Myocyte (in vitro differentiated cells): ENCODE measurements around the gene SLC38A1. TPM values are rescaled to one million over a fixed set of nuclear protein-coding genes. Genes with fewer than 3 reads are reported as not detected.
"Not testable (repeated sequence)": the region's sequence is repeated elsewhere in the genome, so short reads cannot be mapped to it uniquely, and the experiment has no call there.

Experiments
- DNase-seq: peaks from one replicate; pipeline ENCODE4 v3.0.0-alpha.2; 2012; ENCODE audit warnings: low read depth
- total RNA-seq: library from RNA; depleted of rRNA; stranded (reverse); fragments of >200 nt; gene quantifications from 2 replicates; pipeline ENCODE4 v1.2.3, GENCODE V29; 2014

Gene SLC38A1
- total RNA-seq, 1 donor from 2014 or later, result 132 TPM

DNA sequence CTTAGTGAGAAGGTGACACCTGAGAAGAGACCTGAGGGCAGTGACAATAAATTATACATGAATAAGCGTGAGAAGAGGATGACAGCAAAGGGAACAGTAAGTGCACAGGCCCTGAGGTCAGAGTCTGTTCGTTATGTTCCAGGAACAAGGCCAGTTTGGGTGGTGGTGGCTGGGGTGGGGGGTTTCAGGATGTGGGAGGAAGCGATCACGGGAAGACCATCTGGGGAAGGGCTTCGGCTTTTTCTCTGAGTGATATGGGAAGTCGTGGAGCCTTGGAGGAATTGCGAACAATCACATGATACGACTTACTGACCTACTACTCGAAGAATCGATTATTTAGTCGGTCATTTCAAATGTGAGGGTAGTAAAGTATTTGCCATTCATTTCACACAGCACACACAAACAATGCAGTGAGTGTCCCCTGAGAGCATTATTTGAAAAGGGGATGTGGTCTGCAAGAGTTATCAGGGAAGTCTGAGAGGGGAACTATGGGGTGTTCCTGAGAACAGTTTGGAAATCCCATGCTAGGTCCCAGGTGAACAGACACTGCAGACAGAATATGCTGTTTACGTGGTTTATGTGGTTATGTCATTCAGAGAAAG is 94.7 kb downstream of the SLC38A1 start:
- DNase-seq, result no peak

DNA sequence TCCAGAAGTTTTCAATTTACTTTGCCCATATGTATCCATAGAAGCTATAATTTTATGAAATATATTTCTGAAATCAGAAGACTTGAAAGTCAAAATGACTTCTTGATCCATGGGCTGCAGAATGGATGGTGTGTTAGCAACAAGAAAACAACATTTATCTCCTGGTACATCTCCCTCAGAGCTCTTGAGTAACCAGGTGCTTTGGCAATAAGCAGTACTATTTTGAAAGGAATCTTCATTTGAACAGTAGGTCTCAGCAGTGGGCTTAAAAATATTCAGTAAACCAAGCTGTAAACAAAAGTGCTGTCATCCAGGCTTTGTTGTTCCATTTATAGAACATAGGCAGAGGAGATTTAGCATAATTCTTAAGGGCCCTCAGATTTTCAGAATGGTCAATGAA is 100.4 kb downstream of the SLC38A1 start:
- DNase-seq, result no peak

DNA sequence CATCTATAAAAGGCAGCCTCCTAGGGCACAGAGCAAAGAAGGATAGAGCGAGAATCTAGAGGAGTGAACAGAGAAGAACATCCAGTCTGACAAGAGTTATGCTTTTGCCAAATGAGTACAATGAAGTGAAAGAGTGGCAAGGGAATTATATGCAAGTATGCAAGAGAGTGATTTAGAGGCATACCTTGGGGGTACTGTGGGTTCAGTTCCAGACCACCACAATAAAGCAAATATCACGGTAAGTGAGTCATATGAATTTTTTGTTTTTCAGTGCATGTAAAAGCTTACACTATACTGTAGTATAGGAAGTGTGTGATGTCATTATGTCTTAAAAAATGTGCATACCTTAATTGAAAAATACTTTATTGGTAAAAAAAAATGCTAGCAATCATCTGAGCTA is 101.4 kb downstream of the SLC38A1 start:
- DNase-seq, result no peak

DNA sequence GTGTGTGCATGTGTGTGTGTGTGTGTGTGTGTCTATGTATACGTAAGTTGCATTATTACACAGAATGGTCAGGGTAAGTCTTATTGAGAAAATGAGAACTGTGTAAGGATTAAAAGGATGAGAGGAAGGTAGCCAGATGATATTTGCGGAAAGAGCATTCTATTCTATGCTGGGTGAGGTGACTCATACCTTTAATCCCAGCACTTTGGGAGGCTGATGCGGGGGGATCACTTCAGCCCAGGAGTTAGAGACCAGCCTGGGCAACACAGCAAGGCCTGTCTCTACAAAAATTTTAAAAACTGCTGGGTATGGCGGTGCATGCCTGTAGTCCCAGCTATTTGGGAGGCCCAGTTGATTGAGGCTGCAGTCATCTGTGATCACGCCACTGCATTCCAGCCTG is 103.7 kb downstream of the SLC38A1 start:
- DNase-seq, result no peak

DNA sequence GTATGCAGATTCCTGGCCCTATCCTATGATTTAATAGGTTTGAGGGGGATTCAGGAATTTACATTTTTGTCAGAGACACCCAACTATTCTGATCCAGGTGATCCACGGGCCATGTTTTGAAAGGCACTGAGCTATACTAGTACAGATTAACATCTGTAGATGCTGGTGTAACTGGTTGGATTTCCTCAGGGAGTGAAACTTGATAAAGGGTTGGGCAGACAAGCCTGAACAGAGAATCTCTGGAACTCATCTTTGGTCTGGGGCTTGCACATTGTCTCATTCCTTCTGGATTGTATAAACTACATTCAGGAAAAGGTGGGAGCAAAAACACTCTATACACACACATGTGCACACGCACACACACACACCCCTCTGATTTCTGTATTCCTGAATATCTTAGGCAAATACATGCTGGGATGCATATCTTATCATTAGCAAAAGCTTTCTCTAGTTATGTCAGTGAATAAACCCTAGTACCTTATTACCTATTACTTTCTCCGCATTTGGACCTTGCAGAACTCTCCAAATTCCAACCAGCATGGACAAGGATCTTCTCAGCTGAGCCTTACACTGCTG is 104.6 kb downstream of the SLC38A1 start:
- DNase-seq, result peak; percentile 64

DNA sequence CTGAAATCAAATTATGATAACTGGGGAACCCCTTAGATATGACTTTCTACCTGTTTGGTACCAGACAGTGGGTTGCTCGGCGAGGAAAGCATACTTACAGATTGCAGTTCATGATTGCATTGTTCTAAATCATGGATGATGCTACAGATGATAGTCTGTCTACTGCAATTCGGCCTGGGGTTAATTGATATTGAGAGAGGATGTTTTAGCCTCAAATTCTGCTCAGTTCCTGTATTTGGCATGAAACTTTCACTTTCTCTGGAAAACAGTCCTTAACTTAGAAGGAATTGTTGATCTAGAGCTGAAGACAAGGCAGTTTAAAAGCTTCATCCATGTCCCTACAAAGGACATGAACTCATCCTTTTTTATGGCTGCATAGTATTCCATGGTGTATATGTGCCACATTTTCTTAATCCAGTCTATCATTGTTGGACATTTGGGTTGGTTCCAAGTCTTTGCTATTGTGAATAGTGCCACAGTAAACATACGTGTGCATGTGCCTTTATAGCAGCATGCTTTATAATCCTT is 106.2 kb downstream of the SLC38A1 start:
- DNase-seq, result not testable (repeated sequence)

DNA sequence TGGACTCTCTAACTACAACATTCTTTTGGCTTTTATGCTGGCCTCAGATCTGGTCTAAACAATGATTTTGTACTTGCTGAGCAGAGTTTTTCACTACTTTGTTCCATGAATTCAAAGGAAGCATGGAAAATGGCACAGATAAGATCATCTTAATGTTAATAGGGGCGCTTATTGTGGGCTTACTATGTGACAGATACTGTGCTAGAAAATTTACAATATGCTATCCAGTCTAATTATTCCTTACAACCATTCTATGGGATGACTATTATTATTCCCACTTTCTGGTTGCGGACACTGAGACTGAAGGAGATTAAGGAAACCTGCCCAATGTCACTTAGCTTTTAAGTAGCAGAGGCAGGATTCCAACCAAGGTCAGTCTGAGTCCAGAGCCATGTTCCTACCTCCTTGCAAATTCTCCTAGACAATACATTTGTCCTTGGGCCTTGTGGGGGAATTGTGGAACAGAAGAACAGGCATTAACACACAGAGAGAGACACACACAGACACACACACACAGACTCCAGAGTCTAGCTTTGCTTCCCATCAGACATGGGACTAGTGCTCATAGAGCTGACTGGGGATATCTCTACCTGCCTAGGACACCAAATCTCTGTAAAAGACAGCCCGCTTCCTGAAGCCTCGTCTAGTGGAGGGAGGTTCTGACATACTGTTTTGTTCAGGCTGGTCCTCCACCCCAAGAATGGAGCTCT is 107.7 kb downstream of the SLC38A1 start:
- DNase-seq, result no peak

DNA sequence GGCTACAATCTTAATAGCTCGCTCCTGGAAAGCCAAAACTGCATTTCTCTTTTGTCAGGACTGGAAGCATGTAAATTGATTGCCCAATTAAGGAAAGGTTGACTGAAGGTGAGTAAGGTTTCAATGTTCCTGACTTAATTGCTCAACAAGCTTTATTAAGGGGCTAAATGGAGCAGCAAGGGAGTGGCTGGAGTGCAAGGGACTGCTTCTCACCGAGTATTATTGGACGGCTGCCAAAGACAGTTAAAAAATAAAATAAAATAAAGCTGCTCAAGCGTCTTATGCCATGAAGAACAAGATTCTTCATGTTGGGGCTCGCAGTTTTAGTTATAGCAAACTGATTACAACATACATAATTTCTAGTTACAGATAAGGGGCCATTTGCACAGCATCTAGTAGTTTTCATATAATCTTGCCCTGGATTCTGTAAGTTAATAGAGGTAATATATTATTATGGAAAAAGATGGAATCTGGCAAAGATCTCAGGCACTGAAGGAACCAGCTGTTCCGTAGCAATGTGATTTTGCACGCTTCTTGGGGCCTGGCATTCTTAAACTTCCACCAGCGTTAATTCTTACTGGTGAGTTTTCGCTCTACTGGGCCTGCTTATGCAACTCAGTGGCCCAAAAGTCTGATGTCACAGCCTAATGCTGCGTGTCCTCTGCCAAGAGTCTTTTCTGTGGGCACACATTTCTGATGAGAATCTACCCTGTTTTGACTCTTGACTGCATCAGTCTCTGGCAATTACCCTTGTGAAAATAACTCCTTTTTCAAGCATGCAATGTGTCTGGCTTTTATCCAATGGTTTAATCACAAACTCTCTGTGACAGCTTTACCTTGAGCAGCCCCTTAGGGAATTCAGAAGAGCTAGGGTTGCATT is 108.5 kb downstream of the SLC38A1 start:
- DNase-seq, result peak; percentile 87

DNA sequence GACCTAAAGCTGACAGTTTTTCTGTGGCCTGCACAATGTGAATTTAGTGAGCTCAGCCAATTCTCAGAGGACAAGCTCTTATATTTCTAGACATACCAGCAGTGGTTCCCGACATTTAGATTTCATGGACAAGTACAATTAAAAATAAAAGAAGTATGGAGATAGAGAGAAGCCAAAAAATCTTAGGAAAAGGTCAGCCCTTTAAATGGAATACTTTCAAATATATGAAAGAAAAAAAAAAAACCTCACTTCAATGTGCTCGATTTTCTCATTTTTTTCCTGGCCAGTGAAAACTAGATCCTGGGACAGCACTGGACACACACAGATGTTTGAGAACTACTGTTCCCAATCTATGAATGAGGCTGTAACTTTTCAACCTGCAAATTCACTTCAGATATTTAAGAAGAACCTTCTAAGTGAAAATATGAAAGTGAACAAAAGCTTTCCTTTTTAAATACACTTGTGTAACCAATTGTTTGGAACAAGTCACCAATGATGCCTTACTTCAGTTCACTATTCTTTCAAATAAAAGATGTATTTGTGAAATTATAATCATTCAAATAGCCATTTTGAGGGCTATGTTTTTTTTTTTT is 109.4 kb downstream of the SLC38A1 start:
- DNase-seq, result peak; percentile 15

DNA sequence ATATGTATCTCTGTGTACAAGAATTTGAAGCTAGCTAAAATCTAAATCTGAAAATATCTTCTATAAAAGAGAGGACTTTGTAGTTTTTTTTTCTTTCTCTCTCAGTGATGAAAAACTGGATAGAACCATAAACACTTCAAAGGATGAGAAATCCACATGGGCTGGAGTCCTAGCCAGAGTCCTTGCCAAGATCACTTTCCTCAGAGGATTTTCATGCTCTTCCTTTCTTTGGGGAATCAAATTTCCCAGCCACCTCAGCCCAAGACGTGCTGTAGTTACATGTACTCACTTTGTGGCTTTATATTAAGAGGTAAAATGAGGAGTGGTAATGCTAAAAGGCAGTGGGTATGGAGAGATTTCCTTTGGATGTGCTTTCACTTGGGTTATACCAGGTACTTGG is 110.3 kb downstream of the SLC38A1 start:
- DNase-seq, result peak; percentile 22

DNA sequence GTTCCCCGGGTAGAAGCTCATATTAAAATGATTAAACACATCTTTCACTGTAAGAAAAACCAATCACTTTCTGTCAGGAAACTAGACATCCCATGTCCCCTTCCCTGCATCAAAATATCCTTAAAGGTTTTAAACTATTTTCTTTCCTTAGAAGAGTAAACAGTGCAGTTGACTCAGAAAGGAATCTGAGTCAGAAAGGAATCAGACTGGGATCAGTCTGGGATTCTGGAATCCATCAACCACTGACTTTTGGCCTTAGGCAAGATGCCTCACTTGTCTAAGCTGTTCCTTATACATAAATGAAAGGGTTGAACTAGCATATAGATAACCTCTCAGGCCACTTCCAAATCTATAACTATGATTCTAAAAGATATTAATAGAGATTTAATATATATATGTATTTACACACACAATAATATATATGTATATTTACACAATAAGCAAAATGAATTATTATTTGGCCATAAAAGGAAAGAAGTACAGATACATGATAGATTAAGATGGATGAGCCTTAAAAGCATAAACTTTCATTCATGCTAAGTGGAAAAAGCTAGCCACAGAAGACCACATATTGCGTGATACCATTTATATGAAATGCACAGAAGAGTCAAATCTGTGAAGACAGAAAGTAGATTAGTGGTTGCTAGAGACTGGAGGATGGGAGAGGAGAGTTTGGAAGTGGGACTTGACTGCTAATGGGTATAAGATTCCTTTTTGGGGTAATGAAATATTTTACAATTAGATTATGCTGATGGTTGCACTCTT is 114.4 kb downstream of the SLC38A1 start:
- DNase-seq, result peak; percentile 36

DNA sequence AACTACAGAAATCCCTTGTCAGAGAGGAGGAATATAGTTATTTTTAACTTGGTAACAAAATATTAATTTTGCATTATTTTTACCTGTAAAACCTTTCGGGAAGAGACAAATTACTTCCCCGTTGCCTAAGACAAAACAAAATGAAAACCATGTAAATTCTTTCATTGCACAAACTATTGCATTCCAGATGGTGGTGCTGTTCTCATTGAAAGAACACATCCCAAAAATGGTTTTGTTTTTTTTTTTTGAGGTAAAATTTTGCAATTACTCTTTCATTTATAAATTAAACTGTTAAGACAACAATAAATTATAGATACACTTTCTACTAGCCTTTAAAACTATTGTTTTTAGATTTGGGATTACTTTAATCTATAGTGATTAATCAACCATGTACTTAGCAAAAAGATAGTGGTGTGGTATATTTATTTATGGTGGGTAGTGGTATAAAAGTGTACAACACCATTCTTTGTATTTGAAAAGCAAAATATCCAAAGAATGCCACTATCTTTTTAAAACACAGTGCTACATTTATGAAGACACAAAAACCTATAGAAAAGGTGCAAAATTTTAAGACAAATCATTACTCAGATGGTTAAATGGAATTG is 115.5 kb downstream of the SLC38A1 start:
- peak; percentile 43 for DNase-seq

DNA sequence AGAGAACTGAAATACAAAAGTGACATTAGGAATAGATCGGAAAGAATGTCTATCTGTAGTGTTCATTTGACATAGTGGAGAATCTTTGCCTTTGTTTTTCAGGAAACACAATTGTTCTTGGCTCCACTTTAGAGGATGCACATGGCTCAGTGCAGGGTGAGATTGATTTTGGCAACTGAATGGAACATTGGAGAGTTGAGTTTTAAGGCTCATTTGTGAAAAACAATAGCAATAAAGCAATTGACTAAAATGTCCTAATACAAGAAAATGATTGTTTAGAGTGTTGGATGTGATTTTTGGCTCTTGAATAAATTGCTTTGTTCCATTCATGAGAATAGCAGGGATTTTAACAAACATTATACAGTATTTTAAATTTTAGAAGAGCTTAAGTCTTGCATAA is 116.4 kb downstream of the SLC38A1 start:
- DNase-seq, result no peak

DNA sequence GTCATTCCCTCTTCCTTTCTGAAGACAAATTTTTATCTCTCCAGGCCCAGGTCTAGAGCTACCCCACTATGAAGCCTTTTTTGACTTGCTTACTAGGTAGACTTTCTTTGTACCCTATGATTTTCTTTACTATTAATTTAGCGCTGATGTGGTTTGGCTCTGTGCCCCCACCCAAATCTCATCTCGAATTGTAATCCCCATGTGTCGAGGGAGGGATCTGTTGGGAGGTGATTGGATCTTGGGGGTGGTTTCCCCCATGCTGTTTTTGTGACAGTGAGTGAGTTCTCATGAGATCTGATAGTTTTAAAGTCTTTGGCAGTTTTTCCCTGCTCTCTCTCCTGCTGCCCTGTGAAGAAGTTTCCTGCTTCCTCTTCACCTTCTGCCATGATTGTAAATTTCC is 118.1 kb downstream of the SLC38A1 start:
- DNase-seq, result no peak

DNA sequence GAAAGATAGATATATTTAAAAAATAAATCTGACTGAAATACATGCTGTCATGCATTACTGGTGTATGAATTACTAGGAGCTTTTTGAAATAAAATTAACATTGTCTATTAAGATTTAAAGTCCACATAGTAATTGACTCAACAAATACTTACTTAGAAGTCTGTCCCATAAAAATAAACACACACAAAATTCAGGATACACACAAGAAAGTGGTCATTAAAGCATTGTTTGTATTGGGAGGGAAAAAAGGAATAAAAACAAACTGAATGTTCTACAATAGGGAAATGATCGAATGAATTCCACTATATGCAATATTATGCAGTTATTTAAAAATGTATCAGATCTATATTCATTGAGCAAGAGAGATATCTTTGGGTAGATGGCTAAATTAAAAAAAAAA is 118.9 kb downstream of the SLC38A1 start:
- DNase-seq, result no peak

DNA sequence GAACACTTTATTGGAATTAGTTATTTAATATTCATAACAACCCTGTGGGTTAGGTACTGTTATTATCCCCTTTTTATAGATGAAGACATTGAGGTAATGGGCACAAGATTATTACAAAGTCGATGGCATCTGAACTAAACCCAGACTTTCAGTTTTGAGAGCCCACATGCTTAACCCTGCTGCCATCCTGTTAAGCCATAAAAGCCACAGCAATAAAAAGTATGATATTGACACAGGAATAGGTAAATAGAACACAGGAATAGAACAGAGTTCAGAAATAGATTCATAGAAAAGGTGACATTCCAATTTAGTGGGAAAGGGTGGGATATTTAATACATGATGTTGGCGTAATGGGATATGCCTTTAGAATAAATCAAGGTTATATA is 119.8 kb downstream of the SLC38A1 start:
- no peak for DNase-seq

DNA sequence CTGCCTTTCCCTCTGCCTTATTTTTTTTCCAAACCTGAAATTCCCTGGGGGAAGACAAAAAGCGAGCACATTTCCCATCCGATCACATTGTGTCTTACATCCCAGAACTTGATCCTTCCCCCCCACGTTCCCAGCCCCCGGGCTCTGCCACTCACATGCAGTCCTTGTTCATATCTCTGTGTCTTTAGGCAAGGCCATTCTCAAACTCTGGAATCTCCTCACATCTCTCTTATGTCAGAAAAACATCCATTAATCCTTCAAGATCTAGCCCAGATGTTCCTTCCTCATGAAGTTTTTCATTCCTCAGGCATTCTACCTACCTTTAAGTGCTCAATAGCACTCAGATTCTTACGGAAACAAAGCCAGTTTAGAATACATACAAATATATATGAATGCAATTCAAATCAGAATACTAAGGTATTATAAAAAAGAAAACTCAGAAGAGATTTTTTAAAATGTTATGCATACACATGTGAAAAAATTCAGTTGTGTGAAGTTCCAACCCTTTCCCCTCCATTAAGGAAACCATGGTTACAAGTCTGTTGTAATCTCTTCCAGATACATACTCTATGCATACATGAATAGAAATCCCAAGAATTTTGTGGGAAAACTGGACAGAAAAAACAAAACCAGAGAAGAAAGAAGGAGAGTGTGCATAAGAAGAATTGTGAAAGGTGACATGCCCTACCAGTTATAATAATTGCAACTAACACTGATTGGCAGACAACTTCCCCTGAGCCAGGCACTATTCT is 120.3 kb downstream of the SLC38A1 start:
- no peak for DNase-seq

DNA sequence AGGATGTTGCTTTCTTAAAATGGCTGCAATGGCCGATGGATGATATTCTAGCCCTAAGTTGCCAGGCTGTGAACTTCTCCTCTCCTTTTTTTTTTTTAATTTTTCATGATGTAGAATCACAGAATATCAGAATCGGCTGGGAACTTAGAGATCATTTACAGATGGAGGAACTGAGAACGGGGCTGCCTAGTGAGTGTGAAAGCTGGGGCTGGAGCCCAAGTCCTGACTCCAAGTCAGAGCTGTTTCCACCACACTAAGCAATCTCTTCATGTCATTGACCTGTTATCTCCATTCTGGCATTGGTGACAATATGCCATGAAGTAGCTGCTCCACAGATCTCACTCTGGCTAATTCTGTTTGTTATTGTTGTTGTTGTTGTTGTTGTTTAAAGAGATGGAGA is 121.7 kb downstream of the SLC38A1 start:
- DNase-seq, result no peak

DNA sequence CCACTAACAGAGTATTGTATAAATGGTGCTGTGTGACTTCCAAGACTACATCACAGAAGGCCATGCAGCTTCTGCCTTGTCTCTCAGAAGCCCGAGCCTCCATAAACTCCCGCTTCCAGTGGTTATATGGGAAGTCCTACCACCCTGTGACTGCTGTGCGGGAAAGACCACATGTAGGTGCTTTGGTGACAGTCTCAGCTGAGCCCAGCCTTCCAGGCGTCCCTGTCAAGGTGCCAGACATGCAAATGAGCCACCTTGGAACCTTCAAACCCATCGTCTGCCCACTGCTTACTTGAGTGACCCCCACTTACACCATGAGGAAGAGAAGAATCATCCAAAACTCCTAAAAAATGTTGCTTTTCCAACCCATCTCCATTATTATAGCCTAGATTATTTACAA is 123.0 kb downstream of the SLC38A1 start:
- no peak for DNase-seq
